ENCODE results near the gene BECN2. TPM values are rescaled to one million over a fixed set of nuclear protein-coding genes. Genes with fewer than 3 reads are reported as not detected.

Gene BECN2
- polyA plus RNA-seq, 1 of the 3 experiments (the other 2 are of a cell fraction), result not detected

GRCh38 chr1:241962153-241962552 is 4.6 kb downstream of the BECN2 start:
- WGBS (ENCODE audit: low lambda C conversion rate), result 88% methylated on average over 2 of the region's 2 CpGs
- Histone ChIP-seq H3K4me3 (ENCODE audit: low read depth in 2 of 2, low read length in 1 of 2) (no peak overlapping the region), H3K9me2 (no peaks in the 10 kb centered on the region), H3K27me3 (ENCODE audit: insufficient read depth) (no peaks in the 10 kb centered on the region), H3K27ac (ENCODE audit: low read depth in 2 of 2, low read length in 1 of 2) (no peak overlapping the region), H3K4me2 (no peak overlapping the region), H3F3A (replicated peaks; ENCODE audit: insufficient read depth) (no peaks in the 10 kb centered on the region), H2AFZ (ENCODE audit: low read depth) (no peak overlapping the region), H4K20me1 (ENCODE audit: insufficient read depth) (no peaks in the 10 kb centered on the region), H3K9ac (no peak overlapping the region), H3K36me3 (replicated peaks in 1 of 2; ENCODE audit: control insufficient read depth in 1 of 2, insufficient read depth in 2 of 2, low read length in 1 of 2) (no peaks in the 10 kb centered on the region), H3K4me1 (ENCODE audit: control insufficient read depth in 1 of 2, insufficient read depth in 2 of 2, low read depth in 1 of 2, low read length in 1 of 2) (no peaks in the 10 kb centered on the region), H3K9me3 (no peaks in the 10 kb centered on the region), H3K79me2 (ENCODE audit: insufficient read depth) (no peaks in the 10 kb centered on the region)
- DNase-seq, result no peak
- no peak for TF ChIP-seq ZBTB33 (IDR thresholded peaks at IDR 0.05; ENCODE audit: borderline replicate concordance, low read depth)
- TF ChIP-seq CHD2 (IDR thresholded peaks at IDR 0.05; ENCODE audit: low read length, partially characterized antibody), result no peak
- TF ChIP-seq RAD21 (IDR thresholded peaks at IDR 0.05; ENCODE audit: low read length), result no peak
- no peak for TF ChIP-seq TEAD4 (IDR thresholded peaks at IDR 0.05; ENCODE audit: borderline replicate concordance, insufficient read depth)
- TF ChIP-seq, protein P1, sequence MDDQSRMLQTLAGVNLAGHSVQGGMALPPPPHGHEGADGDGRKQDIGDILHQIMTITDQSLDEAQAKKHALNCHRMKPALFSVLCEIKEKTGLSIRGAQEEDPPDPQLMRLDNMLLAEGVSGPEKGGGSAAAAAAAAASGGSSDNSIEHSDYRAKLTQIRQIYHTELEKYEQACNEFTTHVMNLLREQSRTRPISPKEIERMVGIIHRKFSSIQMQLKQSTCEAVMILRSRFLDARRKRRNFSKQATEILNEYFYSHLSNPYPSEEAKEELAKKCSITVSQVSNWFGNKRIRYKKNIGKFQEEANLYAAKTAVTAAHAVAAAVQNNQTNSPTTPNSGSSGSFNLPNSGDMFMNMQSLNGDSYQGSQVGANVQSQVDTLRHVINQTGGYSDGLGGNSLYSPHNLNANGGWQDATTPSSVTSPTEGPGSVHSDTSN (IDR thresholded peaks at IDR 0.05), result no peak
- TF ChIP-seq FOXJ3 (CRISPR knock-in tag; IDR thresholded peaks at IDR 0.05), result no peak
- no peak for TF ChIP-seq TAF1 (IDR thresholded peaks at IDR 0.05; ENCODE audit: borderline replicate concordance, low read depth, low read length)
- no peak for TF ChIP-seq EP300 (IDR thresholded peaks at IDR 0.05; ENCODE audit: borderline replicate concordance in 1 of 2, low read depth in 1 of 2, low read length in 1 of 2)
- TF ChIP-seq POLR2AphosphoS5 (IDR thresholded peaks at IDR 0.05; ENCODE audit: low read depth, low read length), result no peak
- no peak for TF ChIP-seq GATA2 (CRISPR knock-in tag; IDR thresholded peaks at IDR 0.05)
- no peak for TF ChIP-seq MAX (IDR thresholded peaks at IDR 0.05; ENCODE audit: low read depth)
- TF ChIP-seq ELF1 (IDR thresholded peaks at IDR 0.05), result no peak
- no peak for TF ChIP-seq YY1 (IDR thresholded peaks at IDR 0.05; ENCODE audit: low read depth)
- TF ChIP-seq MXI1 (IDR thresholded peaks at IDR 0.05; ENCODE audit: low read depth, low read length), result no peak
- no peak for TF ChIP-seq RXRA (IDR thresholded peaks at IDR 0.05; ENCODE audit: borderline replicate concordance, low read depth)
- TF ChIP-seq GABPA (IDR thresholded peaks at IDR 0.05; ENCODE audit: low read depth), result no peak
- CTCF ChIA-PET, result interaction anchor here (1.0 to 1.4 kb wide), 2 partner anchors 9 to 10 kb away, joined by 3 to 4 read pairs; no protein-coding TSS in a partner anchor
- POLR2A ChIA-PET, result no interaction called here

DNA sequence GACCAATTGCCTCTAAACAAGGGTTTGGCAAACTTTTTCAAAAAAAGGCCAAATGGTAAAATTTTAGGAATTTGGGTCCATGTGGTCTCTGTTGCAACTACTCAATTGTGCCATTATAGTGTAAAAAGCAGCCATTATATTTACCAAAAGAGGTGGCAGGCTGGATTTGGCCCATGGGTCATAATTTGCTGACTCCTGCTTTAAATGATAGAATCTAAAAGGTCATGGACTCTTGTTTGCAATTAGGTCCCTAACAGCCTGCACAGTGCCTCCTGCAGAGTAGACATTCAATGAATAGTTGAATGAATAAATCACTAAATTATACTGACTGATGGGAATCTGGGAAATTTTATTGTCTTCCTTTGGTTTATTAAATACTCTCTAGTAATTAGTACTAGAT is 6.2 kb downstream of the BECN2 start:
- no peaks in the 10 kb centered on the region for H3K4me1 ChIP-seq (ENCODE audit: control insufficient read depth in 1 of 2, insufficient read depth in 2 of 2, low read depth in 1 of 2, low read length in 1 of 2)
- H3K27me3 ChIP-seq (ENCODE audit: insufficient read depth), result no peaks in the 10 kb centered on the region
- H4K20me1 ChIP-seq (ENCODE audit: insufficient read depth), result no peaks in the 10 kb centered on the region
- ChIA-PET POLR2A (no interaction called here), CTCF (interaction anchor here (1.2 to 1.4 kb wide), 2 partner anchors 11 to 22 kb away, joined by 3 to 4 read pairs; no protein-coding TSS in a partner anchor)
- no peak overlapping the region for H3K27ac ChIP-seq (ENCODE audit: low read depth in 2 of 2, low read length in 1 of 2)
- no peaks in the 10 kb centered on the region for H3K36me3 ChIP-seq (replicated peaks in 1 of 2; ENCODE audit: control insufficient read depth in 1 of 2, insufficient read depth in 2 of 2, low read length in 1 of 2)
- no peak overlapping the region for H3K4me2 ChIP-seq
- H3K79me2 ChIP-seq (ENCODE audit: insufficient read depth), result no peaks in the 10 kb centered on the region
- H3F3A ChIP-seq (replicated peaks; ENCODE audit: insufficient read depth), result no peaks in the 10 kb centered on the region
- DNase-seq, result no peak
- H2AFZ ChIP-seq (ENCODE audit: low read depth), result no peak overlapping the region
- no peak overlapping the region for H3K9ac ChIP-seq
- H3K4me3 ChIP-seq (ENCODE audit: low read depth in 2 of 2, low read length in 1 of 2), result no peak overlapping the region
- H3K9me3 ChIP-seq, result no peaks in the 10 kb centered on the region
- H3K9me2 ChIP-seq, result no peaks in the 10 kb centered on the region
- no peak for TF ChIP-seq IRF3 (IDR thresholded peaks at IDR 0.05; ENCODE audit: low read depth, low read length)
- no peak for TF ChIP-seq REST (IDR thresholded peaks at IDR 0.05; ENCODE audit: low read depth, low read length)
- no peak for TF ChIP-seq ELF1 (IDR thresholded peaks at IDR 0.05)
- no peak for TF ChIP-seq YY1 (IDR thresholded peaks at IDR 0.05; ENCODE audit: low read depth)
- TF ChIP-seq EP300 (IDR thresholded peaks at IDR 0.05; ENCODE audit: borderline replicate concordance in 1 of 2, low read depth in 1 of 2, low read length in 1 of 2), result no peak
- no peak for TF ChIP-seq MXI1 (IDR thresholded peaks at IDR 0.05; ENCODE audit: low read depth, low read length)
- no peak for TF ChIP-seq EZH2phosphoT487 (IDR thresholded peaks at IDR 0.05; ENCODE audit: borderline replicate concordance, low read depth)
- no peak for TF ChIP-seq JUND (IDR thresholded peaks at IDR 0.05)
